IPS-11a (cell line): ENCODE results near the gene KRT7.
"Not testable (repeated sequence)": the region's sequence is repeated elsewhere in the genome, so short reads cannot be mapped to it uniquely, and the experiment has no call there.

Source experiments
- H3K4me3 ChIP-seq: one replicate; pipeline ENCODE4 v1.5.1; 2013; ENCODE audit warnings: low read depth, low read length, control low read depth

Gene KRT7

DNA sequence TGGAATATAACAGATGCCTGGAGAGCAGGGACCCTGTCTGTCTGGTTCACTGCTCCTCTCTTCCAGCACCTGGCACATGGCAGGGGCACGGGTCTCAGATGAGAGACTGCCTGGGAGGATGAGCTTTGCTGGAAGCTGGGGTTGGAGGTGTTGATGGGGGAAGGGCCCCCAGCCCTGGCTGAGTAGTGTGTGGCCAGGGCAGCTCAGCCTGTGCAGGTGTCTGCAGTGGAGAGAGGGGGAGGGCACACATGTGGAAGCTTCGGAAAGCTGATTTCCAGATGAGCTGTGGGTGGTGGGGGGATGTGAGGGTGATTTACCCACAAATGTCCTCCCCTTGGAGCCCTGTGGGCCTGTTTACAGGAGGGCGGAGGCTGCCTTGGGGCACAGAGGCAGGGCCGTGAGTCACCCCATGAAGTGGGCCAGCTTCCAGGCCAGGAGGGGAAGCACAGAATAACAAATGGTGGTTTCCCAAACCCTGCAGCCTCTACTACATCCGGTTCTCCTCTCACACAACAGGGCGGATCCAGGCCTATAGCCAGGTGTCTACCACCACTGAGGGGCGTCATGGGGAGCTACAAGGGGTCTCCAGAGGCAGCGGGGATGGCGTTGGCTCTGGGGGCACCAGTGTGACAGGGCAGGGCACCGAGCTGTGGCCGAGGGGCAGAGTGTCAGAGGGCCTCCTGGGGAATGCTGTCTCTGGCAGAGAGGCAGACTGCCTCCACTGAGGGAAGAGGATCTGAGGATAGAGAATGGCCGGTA, 11.0 kb downstream of the KRT7 start:
- no peak overlapping the region for H3K4me3 ChIP-seq

DNA sequence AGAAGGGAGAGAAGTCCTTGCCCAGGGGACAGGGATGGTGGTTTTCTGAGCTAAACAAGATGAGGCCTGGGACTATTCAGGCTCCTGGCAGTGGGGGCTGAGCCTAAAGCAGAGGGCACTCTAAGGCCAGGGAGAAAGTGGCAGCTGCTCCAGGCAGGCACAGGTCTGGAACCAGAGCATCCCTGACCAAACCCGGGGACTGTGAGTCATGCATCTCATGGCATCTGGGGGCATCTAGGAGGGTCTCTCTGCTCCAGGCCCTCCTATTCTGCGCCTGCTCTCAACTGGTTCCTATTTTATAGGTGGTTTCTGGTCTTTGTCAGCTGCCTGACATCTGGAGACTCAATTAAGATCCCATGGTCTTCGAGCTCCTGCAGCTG, 11.6 kb downstream of the KRT7 start:
- no peak overlapping the region for H3K4me3 ChIP-seq

DNA sequence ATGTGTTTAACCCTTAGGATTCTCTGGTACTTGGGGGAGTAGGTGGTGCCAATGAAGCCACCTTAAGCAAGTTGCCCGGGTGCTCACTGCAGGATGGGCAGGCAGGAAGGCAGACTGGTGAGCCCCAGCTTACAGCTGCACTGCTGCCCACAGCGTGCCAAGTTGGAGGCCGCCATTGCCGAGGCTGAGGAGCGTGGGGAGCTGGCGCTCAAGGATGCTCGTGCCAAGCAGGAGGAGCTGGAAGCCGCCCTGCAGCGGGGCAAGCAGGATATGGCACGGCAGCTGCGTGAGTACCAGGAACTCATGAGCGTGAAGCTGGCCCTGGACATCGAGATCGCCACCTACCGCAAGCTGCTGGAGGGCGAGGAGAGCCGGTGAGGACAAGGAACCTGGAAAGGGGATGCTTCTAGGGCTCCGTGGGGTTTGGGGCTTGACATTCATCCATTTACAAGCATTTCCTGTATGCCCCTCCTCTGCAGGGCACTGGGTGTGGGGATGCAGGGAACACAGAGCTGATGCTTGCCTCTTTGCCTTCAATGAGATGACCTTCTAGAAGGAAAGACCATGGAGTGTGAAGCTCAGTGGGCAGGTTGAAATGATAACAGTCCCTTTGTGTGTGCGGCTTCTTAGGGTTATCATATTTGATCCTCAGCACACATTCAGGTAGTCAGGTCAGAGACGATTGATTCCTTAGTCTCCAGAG, 12.4 kb downstream of the KRT7 start:
- no peak overlapping the region for H3K4me3 ChIP-seq

DNA sequence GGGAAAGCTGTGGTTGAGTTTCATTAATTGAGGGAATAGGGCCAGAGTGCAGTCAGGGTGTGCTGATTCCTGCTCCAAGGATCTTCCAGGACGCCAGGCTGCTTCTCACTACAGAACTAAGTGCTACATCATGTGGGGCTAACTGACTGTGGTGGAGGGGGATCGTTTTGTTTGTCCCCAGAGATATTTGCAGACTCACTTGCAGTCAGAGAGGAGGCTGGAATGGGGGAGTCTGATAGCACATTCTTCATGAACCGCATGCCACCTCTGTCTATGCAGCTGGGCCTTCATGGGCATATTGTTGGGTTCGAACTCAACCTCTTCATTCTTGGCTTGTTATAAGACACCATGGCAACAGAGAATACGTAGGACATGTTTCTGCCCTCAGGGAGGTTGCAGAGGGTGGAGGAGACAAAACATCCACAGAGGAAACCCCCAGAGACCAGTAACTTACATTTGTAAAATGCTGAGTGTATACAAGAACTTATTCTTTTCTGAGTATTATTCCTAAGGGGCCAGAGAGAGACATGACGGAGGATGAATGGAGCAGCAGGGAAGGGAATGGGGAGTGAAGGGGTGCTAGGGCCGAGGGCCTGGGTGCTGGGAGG, 13.0 kb downstream of the KRT7 start:
- no peak overlapping the region for H3K4me3 ChIP-seq

DNA sequence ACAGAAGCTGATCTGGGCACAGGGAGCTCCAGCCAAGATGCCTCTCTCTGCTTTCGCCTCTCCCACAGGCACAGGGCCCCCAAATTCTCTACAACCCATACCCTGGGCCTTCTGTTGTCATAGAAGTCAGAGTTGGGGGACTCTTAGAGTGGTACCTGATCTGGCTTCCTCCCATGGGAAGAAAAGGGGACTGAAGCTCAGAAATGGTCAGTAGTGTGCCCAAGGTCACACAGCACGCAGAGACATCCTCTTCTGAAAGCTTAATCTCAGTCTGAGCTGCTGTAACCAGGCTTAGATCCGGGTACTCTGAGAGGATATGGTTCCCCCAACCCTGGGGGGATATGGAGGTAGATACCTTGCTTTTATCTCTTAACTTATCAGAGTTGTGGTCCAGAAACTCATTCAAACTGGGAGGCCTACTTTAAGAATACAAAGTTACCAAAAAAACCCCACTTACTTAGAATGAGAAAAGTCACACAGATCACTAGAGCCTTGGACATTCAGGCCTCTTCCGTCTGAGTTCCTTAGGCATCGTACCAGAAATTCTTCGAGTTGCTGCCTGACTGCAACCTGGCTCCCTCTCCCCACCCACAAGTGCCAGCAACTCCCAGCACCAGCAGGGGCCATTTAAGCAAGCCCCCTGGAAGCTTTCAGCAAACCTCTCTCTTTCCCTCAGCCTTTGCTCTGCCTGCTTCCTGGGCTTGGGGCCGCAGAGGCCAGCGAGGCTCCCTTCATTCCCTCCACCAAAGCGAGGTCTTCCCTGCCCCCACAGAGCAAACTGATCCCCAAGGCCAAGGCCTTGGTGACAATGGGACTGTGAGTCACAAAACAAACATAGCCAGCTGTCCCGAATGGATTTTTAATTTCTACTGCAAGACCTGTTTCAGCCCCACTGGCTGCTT, 13.9 kb downstream of the KRT7 start:
- H3K4me3 ChIP-seq: no peak overlapping the region

DNA sequence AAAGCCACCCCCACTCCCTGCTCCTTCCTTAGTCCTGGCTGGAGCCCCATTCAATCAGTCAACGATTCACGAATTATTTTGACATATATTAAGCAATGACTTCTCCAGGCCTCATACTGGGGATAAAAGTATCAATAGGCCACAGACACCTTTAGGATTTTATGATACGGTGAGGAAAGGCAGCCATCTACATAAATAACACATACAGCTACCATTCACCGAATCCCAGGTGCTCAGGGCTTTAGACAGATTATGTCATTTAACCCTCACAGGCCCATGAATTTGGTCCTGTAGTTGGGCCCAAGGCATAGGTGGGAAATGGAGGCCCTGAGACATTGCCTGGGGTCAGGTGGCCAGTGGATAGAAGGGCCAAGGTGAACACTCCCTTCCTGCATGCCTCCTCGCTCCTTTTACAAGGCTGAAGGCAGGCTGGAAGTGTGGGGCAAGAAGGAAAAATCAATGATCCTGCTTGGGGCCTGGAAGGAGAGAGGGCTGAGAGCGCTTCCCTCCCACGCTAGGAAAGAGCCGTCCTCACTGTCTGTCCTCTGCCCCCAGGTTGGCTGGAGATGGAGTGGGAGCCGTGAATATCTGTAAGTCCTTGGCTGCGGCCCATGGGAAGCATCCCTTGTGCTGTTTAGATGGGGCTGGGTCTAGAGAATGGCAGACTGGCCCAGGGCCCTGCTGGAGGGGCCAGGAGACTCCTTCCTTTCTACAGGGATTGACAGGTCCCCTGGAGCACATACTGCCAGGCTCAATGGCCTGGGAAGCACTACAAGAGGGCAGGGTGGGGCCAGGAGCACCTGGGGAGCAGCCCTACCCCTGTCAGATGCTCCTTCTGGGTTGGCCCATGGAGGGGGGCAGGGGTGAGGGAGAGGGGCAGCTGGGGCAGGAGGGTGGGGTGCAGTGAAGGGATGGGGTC, 14.8 kb downstream of the KRT7 start:
- no peak overlapping the region for H3K4me3 ChIP-seq

DNA sequence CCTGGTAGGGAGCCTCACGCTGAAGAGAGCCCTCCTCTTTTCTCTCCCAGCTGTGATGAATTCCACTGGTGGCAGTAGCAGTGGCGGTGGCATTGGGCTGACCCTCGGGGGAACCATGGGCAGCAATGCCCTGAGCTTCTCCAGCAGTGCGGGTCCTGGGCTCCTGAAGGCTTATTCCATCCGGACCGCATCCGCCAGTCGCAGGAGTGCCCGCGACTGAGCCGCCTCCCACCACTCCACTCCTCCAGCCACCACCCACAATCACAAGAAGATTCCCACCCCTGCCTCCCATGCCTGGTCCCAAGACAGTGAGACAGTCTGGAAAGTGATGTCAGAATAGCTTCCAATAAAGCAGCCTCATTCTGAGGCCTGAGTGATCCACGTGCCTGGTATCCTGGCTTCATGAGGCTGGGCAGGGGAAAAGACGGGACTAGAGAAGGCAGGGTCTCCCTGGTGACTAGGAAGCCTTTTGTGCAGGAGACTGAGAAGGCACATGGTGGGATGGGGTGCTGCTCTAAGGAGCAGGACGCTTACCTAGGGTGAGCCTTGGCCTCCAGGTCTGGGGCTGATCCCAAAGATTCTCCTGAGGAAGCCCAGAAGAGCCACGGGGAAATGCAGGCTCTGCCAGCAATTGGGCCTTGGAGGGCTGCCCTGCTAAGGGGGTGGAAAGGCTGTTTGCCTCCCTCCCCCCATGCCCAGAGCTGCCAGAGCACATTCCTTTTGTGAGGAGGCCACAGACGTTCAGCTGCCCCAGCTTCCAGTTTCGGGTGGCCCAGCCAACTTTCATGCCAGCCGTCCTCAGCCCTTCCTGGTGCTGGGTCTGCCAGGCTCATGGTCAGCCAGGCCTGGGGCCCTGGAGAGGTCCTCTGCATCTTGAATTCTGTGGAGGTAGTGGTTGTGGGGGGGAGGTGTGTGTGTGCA, 15.8 kb downstream of the KRT7 start:
- no peak overlapping the region for H3K4me3 ChIP-seq

DNA sequence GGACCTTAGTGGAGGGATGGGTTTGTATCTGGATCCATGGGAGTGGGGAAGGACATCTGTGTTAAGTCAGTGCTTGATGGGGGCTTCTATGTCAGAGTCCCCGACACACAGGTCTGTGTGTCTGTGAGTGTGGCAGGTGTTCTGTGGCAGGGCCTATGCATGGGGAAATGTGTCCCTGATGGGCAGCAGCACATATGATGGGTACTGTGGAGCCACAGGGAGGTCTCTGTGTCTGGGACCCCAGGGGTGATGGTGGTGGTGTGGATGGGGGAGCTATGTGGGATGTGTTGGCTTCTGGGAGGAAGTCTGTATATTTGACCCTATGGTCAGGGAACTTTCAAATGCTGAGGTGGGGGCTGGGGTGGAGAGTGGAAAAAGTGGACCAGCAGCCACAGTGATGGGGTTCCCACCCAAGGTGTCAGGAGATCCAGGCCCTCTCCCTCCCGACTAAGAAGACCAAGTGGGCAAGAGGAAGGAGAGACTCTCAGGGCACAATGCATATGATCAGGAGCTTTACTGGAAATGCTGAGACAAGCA, 16.5 kb downstream of the KRT7 start:
- H3K4me3 ChIP-seq: no peak overlapping the region

DNA sequence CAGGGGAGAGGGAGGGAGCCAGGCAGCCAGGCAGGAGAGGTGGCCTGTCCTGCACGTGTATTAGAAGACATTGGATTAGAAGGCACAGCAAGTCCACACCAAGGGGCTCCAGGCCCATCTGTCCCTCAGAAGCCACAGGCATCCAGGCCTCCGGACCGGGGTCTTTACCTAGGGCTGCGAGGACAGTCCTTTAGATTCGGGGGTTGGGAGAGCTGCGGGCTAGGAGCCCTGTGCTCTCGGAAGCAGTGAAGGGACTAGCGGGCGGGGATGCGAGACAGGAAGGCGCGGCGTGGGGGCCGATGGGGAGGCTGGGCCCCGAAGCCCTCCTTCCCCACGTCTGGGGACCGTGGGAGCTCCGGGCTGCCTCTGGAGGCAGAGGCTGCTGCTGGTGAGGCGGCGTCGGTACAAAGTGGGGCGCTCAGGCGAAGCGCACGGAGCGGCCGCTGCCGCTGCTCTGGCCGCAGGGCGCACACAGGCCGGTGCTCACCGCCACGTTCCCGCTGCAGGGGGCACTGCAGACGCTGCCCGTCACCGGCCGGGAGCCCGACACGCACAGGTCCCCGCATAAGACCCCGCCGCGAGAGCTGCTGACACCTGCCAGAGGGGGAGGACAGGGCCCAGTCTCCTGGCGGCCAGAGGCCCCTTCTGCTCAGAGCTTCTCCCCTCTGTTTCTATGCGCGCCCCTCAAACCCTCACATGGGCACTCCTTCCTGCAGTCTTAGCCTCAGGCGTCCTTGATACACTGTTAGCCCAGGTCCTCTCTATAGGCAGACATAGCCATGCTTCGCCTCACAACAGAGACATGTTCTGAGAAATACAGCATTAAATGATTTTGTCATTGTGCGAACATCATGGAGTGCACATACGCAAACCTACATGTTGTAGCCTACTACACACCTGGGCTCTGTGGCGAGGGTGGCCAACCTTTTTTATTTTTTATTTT, 17.3 kb downstream of the KRT7 start:
- H3K4me3 ChIP-seq: no peak overlapping the region

DNA sequence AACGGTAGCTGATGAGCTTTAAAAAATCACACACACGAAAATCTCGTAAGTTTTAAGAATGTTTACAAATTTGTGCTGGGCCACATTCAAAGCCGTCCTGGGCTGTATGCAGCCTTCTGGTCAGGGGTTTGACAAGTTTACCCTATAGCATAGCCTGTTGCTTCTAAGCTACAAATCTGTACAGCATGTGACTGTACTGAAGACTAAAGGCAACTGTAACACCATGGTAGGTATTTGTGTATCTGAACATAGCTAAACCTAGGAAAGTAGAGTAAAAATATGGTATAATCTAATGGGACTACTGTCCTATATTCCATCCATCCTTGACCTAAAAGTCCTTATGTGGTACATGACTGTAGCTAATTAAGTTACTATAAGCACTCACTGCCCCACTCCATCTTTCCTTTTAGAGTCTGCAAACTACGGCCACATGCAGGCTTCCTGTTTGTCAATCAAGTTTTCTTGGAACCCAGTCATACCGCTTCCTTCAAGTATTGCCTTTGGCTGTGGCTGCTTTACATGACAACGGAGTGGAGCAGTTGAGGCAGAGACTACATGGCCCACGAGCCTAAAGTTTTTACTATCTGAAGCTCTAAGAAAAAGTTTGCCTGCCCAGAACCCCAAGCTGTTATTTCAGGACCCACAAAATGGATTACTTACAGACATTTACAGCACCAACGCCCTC, 18.5 kb downstream of the KRT7 start:
- H3K4me3 ChIP-seq: no peak overlapping the region

DNA sequence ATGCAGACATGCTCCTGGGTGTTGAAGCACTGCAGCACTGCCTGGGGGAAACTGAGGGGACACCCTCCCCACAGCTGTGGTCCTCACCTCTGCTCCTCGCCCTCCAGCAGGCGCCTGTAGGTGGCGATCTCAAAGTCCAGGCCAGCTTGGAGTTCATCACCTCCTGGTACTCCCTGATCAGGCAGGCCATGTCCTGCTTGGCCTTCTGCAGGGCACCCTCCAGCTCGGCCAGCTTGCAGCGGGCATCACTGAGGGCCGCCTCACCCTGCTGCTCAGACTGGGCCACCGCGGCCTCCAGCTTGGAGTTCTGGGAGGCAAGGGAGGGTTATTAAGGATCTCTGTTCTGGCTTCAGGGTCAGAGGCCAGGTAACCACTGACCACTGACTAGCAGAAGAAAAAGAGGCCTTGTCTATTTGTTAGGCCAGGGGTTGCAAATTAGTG, 19.2 kb downstream of the KRT7 start:
- H3K4me3 ChIP-seq: not testable (repeated sequence)

DNA sequence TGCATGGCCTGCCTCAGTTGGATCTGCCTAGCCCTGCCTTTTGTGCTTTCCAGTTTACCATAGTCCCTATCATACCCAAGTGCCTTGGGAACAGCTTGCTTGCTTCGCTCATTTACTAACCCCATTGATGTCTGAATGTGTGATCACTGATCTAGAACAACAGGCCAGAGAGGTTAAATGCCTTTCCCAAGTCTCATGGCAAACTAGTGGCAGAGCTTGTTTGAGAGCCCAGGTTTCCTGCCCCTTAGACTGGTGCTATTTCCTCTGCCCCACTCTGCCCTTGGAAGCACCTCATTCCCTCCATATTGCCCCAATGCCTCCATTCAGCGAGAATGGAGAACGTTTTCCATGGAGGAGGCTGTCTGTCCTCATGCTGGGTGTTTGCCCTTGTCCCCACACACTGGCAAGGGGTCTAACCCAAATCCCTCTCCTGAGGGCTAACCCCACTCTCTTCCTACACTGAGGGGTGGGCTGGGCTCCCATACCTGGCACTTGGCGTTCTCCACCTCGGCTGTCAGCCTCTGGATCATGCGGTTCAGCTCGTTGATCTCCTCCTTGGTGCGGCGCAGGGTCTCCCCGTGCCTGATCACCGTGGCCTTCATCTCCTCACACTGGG, 19.8 kb downstream of the KRT7 start:
- H3K4me3 ChIP-seq: no peak overlapping the region

DNA sequence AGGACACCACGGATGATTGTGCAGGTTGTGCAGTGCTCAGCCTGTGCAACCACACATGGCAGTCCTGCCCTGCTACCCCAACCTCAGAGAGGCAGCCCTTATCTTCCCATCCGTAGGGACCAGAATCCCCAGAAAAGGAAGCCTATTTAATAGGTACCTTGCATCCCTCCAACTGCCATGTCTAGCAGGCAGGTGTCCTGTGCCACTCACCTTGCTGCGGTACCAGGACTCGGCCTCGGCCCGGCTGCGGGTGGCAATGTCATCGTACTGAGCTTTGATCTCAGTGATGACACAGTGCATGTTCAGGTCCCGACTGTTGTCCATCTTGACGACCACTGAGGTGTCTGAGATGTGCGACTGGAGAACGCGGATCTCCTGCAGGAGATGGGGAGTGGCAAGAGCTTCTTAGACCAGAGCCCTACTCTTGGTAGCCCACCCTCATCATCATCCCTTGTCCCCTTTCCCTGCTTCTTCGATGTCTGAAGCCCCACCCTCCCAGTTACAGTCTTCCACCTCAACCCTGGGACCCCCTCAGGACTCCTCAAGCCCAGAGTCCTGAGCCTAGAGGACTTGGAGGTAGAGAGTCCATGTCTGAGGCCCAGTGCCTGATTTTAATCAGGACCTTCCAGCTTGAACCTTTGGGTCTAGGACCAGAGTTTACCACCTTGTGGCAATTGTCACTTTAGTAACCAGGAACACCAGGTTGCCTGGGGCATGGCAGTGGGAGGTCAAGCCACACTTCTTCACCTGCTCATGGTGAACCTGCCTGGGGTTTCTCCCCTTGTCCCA, 20.5 kb downstream of the KRT7 start:
- no peak overlapping the region for H3K4me3 ChIP-seq

DNA sequence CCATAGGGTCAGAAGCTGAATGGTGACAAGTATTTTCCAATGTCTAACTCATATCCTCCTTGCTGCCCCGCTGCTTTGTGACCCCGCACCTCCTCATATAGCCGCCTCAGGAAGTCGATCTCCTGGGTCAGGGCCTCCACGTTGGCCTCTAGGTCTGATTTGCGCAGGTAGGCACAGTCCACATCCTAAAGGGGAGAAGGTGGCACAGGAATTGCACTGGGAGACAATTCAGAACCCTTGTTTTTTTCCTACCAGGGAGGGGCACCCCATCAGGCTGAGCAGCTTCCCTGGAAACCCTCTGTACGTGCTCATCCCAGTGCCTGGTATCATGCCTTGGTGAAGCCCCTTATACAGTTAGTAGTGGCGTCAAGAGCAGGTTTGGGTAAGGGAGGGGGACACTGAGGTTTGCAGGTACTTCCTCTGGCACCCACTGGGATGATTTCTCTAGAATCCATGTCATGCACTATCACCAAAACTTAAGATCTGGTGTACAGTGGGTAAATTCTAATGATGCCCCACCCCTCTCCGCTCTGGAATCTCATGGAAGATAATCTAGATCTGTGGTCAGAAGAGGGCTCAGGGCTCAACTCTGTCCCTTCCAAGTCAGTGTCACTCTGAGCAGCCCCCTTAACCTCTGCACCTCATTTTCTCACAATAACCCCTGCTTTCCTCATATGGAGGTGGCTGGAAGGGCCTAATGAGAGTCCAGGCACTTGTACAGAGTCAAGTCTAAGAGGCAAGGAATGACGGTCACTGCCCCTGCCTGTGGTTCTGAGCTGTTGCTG, 21.3 kb downstream of the KRT7 start:
- no peak overlapping the region for H3K4me3 ChIP-seq
